SIG-M5 (cell line): ENCODE data around the gene CALD1.

Experiments
- DNase-seq: peaks from one replicate; lab custom pipeline; 2025; lab: John Stamatoyannopoulos, UW

The CALD1 gene

GRCh38 chr7:134788191-134788590, 8.8 kb downstream of the CALD1 start:
- no peak for DNase-seq

- no peak for DNase-seq
Measured at GRCh38 chr7:134789967-134790685, 10.7 kb downstream of the CALD1 start.

GRCh38 chr7:134792968-134793367, 13.5 kb downstream of the CALD1 start:
- no peak for DNase-seq

GRCh38 chr7:134795231-134795630, 15.8 kb downstream of the CALD1 start:
- no peak for DNase-seq

- no peak for DNase-seq
Measured at GRCh38 chr7:134798155-134798554, 18.7 kb downstream of the CALD1 start.

- DNase-seq, result no peak
Measured at GRCh38 chr7:134799377-134799776, 19.9 kb downstream of the CALD1 start.

- DNase-seq, result no peak
Measured at GRCh38 chr7:134802762-134803161, 23.3 kb downstream of the CALD1 start.

- DNase-seq, result no peak
Measured at GRCh38 chr7:134804351-134804750, 24.9 kb downstream of the CALD1 start.

GRCh38 chr7:134804854-134805253, 25.4 kb downstream of the CALD1 start:
- DNase-seq, result no peak

GRCh38 chr7:134806197-134806596, 26.8 kb downstream of the CALD1 start:
- DNase-seq, result no peak

GRCh38 chr7:134809616-134810015, 30.2 kb downstream of the CALD1 start:
- no peak for DNase-seq

GRCh38 chr7:134811765-134812164, 32.3 kb downstream of the CALD1 start:
- DNase-seq, result no peak

GRCh38 chr7:134813663-134814396, 34.4 kb downstream of the CALD1 start:
- DNase-seq, result no peak

GRCh38 chr7:134814730-134815364, 35.4 kb downstream of the CALD1 start:
- no peak for DNase-seq

GRCh38 chr7:134818613-134819345, 39.3 kb downstream of the CALD1 start:
- no peak for DNase-seq

- DNase-seq, result no peak
Measured at GRCh38 chr7:134819401-134819800, 40.0 kb downstream of the CALD1 start.

GRCh38 chr7:134820295-134820694, 40.9 kb downstream of the CALD1 start:
- no peak for DNase-seq

GRCh38 chr7:134820778-134821177, 41.3 kb downstream of the CALD1 start:
- DNase-seq, result no peak

- DNase-seq, result no peak
Measured at GRCh38 chr7:134823400-134823799, 44.0 kb downstream of the CALD1 start.

- no peak for DNase-seq
Measured at GRCh38 chr7:134825666-134826065, 46.2 kb downstream of the CALD1 start.

GRCh38 chr7:134826105-134826504, 46.7 kb downstream of the CALD1 start:
- no peak for DNase-seq

GRCh38 chr7:134827436-134827835, 48.0 kb downstream of the CALD1 start:
- no peak for DNase-seq
